Measurements from ENCODE around the gene GXYLT1.

GXYLT1 gene

DNA sequence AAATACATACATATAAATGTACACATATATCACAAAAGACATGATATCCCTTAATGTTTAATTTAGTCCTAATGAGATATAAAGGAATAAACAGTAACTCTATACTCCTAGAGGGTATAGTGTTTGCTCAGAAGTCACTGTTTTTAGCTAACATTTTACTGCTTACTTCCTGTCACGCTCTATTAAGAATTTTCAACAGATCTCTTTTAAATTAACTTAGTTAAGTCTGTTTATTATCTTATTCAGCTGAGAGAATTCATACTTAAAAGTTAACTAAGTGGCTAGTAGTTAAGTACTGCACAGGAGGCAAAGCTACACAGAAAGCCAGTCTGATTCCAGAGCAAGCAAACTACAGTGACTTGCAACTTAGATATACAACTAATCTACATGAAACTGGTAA, 39.9 kb downstream of the GXYLT1 start:
- Histone ChIP-seq H3K9ac (ENCODE audit: low read length in 5 of 5) (no peak overlapping the region), H3K9me3 (ENCODE audit: control insufficient read depth in 5 of 5, low read length in 5 of 5) (no peaks in the 10 kb centered on the region), H3K4me1 (ENCODE audit: control insufficient read depth in 5 of 5, insufficient read depth in 5 of 5, low read length in 5 of 5) (no peaks in the 10 kb centered on the region), H3K27me3 (ENCODE audit: control insufficient read depth in 5 of 5, insufficient read depth in 4 of 5, low read length in 5 of 5) (no peaks in the 10 kb centered on the region), H3K27ac (ENCODE audit: low read depth, low read length) (no peak overlapping the region), H3K36me3 (ENCODE audit: control insufficient read depth in 5 of 5, insufficient read depth in 5 of 5, low read length in 5 of 5) (peaks cover 0 to 14% (median 3%) of the 10 kb centered on the region in 5 donors), H3K4me3 (ENCODE audit: low read depth in 1 of 5, low read length in 5 of 5) (no peak overlapping the region)

GRCh38 chr12:42104087-42104486, 40.6 kb downstream of the GXYLT1 start:
- H3K9me3 ChIP-seq (ENCODE audit: control insufficient read depth in 5 of 5, low read length in 5 of 5) = no peaks in the 10 kb centered on the region
- no peaks in the 10 kb centered on the region for H3K27me3 ChIP-seq (ENCODE audit: control insufficient read depth in 5 of 5, insufficient read depth in 4 of 5, low read length in 5 of 5)
- H3K4me3 ChIP-seq (ENCODE audit: low read depth in 1 of 5, low read length in 5 of 5) = no peak overlapping the region
- no peak overlapping the region for H3K27ac ChIP-seq (ENCODE audit: low read depth, low read length)
- peaks cover 0 to 14% (median 3%) of the 10 kb centered on the region in 5 donors for H3K36me3 ChIP-seq (ENCODE audit: control insufficient read depth in 5 of 5, insufficient read depth in 5 of 5, low read length in 5 of 5)
- H3K9ac ChIP-seq (ENCODE audit: low read length in 5 of 5) = no peak overlapping the region
- no peaks in the 10 kb centered on the region for H3K4me1 ChIP-seq (ENCODE audit: control insufficient read depth in 5 of 5, insufficient read depth in 5 of 5, low read length in 5 of 5)

GRCh38 chr12:42103155-42103554, 41.5 kb downstream of the GXYLT1 start:
- H3K9ac ChIP-seq (ENCODE audit: low read length in 5 of 5) = no peak overlapping the region
- H3K27me3 ChIP-seq (ENCODE audit: control insufficient read depth in 5 of 5, insufficient read depth in 4 of 5, low read length in 5 of 5) = no peaks in the 10 kb centered on the region
- H3K4me1 ChIP-seq (ENCODE audit: control insufficient read depth in 5 of 5, insufficient read depth in 5 of 5, low read length in 5 of 5) = no peaks in the 10 kb centered on the region
- no peak overlapping the region for H3K27ac ChIP-seq (ENCODE audit: low read depth, low read length)
- H3K9me3 ChIP-seq (ENCODE audit: control insufficient read depth in 5 of 5, low read length in 5 of 5) = no peaks in the 10 kb centered on the region
- H3K4me3 ChIP-seq (ENCODE audit: low read depth in 1 of 5, low read length in 5 of 5) = no peak overlapping the region
- H3K36me3 ChIP-seq (ENCODE audit: control insufficient read depth in 5 of 5, insufficient read depth in 5 of 5, low read length in 5 of 5) = peaks cover 0 to 12% (median 0%) of the 10 kb centered on the region in 5 donors

DNA sequence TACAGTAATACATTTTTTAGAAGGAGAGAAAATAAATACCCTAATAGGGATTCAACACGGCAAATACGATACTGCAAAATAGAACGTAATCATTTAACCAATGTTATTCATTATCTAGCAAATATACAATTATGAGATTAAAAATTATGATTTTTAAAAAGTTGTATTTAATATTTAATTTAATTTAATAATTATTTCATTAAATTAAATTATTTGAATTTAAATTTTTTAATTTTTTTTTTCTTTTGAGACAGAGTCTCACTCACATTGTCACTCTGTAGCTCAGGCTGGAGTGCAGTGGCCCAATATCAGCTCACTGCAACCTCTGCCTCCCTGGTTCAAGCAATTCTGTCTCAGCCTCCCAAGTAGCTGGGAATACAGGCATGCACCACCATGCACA, 42.0 kb downstream of the GXYLT1 start:
- H3K36me3 ChIP-seq (ENCODE audit: control insufficient read depth in 5 of 5, insufficient read depth in 5 of 5, low read length in 5 of 5) = peaks cover 0 to 10% (median 0%) of the 10 kb centered on the region in 5 donors
- H3K4me3 ChIP-seq (ENCODE audit: low read depth in 1 of 5, low read length in 5 of 5) = no peak overlapping the region
- H3K9ac ChIP-seq (ENCODE audit: low read length in 5 of 5) = no peak overlapping the region
- H3K27ac ChIP-seq (ENCODE audit: low read depth, low read length) = no peak overlapping the region
- H3K27me3 ChIP-seq (ENCODE audit: control insufficient read depth in 5 of 5, insufficient read depth in 4 of 5, low read length in 5 of 5) = no peaks in the 10 kb centered on the region
- no peaks in the 10 kb centered on the region for H3K4me1 ChIP-seq (ENCODE audit: control insufficient read depth in 5 of 5, insufficient read depth in 5 of 5, low read length in 5 of 5)
- no peaks in the 10 kb centered on the region for H3K9me3 ChIP-seq (ENCODE audit: control insufficient read depth in 5 of 5, low read length in 5 of 5)

DNA sequence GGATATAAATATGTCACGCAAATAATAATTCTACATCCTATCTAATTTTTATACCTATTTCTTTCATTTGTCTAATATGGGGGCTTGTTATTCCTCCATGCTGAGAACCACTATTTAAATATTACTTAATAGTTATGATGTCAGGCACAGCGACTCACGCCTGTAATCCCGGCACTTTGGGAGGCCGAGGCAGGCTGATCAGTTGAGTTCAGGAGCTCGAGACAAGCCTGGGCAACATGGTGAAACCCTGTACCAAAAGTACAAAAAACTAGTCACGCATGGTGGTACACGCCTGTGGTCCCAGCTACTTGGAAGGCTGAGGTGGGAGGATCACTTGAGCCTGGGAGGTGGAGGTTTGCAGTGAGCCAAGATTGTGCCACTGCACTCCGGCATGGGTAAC, 45.2 kb downstream of the GXYLT1 start:
- Histone ChIP-seq H3K9me3 (ENCODE audit: control insufficient read depth in 5 of 5, low read length in 5 of 5) (no peaks in the 10 kb centered on the region), H3K36me3 (ENCODE audit: control insufficient read depth in 5 of 5, insufficient read depth in 5 of 5, low read length in 5 of 5) (peaks cover 0 to 15% (median 6%) of the 10 kb centered on the region in 5 donors), H3K27me3 (ENCODE audit: control insufficient read depth in 5 of 5, insufficient read depth in 4 of 5, low read length in 5 of 5) (no peaks in the 10 kb centered on the region), H3K27ac (ENCODE audit: low read depth, low read length) (no peak overlapping the region), H3K4me3 (ENCODE audit: low read depth in 1 of 5, low read length in 5 of 5) (no peak overlapping the region), H3K4me1 (ENCODE audit: control insufficient read depth in 5 of 5, insufficient read depth in 5 of 5, low read length in 5 of 5) (no peaks in the 10 kb centered on the region), H3K9ac (ENCODE audit: low read length in 5 of 5) (no peak overlapping the region)

DNA sequence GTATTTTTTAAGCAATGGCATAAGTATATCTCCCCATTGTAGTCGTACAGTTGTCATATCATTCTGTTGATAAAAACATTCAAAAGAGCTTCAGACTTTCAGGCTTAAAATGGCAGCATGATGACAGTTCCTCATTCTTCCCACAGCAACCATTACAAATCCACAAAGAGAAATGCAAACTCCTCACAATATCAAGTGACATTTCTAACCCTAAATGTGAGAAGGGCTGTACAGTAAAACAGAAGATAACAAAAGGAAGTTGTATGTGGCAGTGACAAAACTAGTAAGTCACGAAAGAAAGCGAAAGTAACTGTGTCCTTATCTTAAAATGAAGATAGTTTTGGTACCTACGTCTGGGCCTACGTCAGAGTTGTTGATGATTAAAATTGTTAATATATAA, 46.7 kb downstream of the GXYLT1 start:
- Histone ChIP-seq H3K4me3 (ENCODE audit: low read depth in 1 of 5, low read length in 5 of 5) (peak overlapping the region in 3 of 5 donors; percentile 0 to 42 (median 0)), H3K27ac (ENCODE audit: low read depth, low read length) (no peak overlapping the region), H3K36me3 (ENCODE audit: control insufficient read depth in 5 of 5, insufficient read depth in 5 of 5, low read length in 5 of 5) (peaks cover 0 to 15% (median 6%) of the 10 kb centered on the region in 5 donors), H3K4me1 (ENCODE audit: control insufficient read depth in 5 of 5, insufficient read depth in 5 of 5, low read length in 5 of 5) (no peaks in the 10 kb centered on the region), H3K27me3 (ENCODE audit: control insufficient read depth in 5 of 5, insufficient read depth in 4 of 5, low read length in 5 of 5) (no peaks in the 10 kb centered on the region), H3K9me3 (ENCODE audit: control insufficient read depth in 5 of 5, low read length in 5 of 5) (no peaks in the 10 kb centered on the region), H3K9ac (ENCODE audit: low read length in 5 of 5) (no peak overlapping the region)

- no peak overlapping the region for H3K27ac ChIP-seq (ENCODE audit: low read depth, low read length)
- H3K27me3 ChIP-seq (ENCODE audit: control insufficient read depth in 5 of 5, insufficient read depth in 4 of 5, low read length in 5 of 5) = no peaks in the 10 kb centered on the region
- no peaks in the 10 kb centered on the region for H3K9me3 ChIP-seq (ENCODE audit: control insufficient read depth in 5 of 5, low read length in 5 of 5)
- H3K4me3 ChIP-seq (ENCODE audit: low read depth in 1 of 5, low read length in 5 of 5) = no peak overlapping the region
- no peaks in the 10 kb centered on the region for H3K4me1 ChIP-seq (ENCODE audit: control insufficient read depth in 5 of 5, insufficient read depth in 5 of 5, low read length in 5 of 5)
- no peak overlapping the region for H3K9ac ChIP-seq (ENCODE audit: low read length in 5 of 5)
- peaks cover 0 to 18% (median 6%) of the 10 kb centered on the region in 5 donors for H3K36me3 ChIP-seq (ENCODE audit: control insufficient read depth in 5 of 5, insufficient read depth in 5 of 5, low read length in 5 of 5)
Observed at GRCh38 chr12:42094277-42094676, 50.4 kb downstream of the GXYLT1 start.

DNA sequence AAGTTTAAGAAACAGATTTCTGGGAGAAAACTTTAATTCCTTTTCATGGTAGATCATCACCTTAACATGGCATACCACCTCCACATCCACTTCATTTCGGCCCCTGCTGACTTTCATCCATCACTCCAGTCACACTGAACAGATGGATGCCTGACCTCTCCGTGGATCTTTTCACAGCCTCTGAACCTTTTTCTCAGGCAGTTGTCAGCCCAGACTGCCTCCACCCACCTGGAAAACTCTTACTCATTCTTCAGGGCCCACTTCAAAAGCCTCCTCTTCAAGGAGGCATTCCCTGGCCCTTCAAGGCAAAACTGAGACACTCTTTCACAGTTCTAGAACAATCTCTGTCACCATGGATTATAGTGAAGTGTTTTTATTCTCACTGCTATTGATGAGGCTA, 52.9 kb downstream of the GXYLT1 start:
- Histone ChIP-seq H3K36me3 (ENCODE audit: control insufficient read depth in 5 of 5, insufficient read depth in 5 of 5, low read length in 5 of 5) (peaks cover 2 to 16% (median 6%) of the 10 kb centered on the region in 5 donors), H3K9me3 (ENCODE audit: control insufficient read depth in 5 of 5, low read length in 5 of 5) (no peaks in the 10 kb centered on the region), H3K4me3 (ENCODE audit: low read depth in 1 of 5, low read length in 5 of 5) (no peak overlapping the region), H3K27ac (ENCODE audit: low read depth, low read length) (no peak overlapping the region), H3K4me1 (ENCODE audit: control insufficient read depth in 5 of 5, insufficient read depth in 5 of 5, low read length in 5 of 5) (no peaks in the 10 kb centered on the region), H3K27me3 (ENCODE audit: control insufficient read depth in 5 of 5, insufficient read depth in 4 of 5, low read length in 5 of 5) (no peaks in the 10 kb centered on the region), H3K9ac (ENCODE audit: low read length in 5 of 5) (no peak overlapping the region)

- Histone ChIP-seq H3K4me3 (ENCODE audit: low read depth in 1 of 5, low read length in 5 of 5) (no peak overlapping the region), H3K9ac (ENCODE audit: low read length in 5 of 5) (no peak overlapping the region), H3K4me1 (ENCODE audit: control insufficient read depth in 5 of 5, insufficient read depth in 5 of 5, low read length in 5 of 5) (no peaks in the 10 kb centered on the region), H3K27ac (ENCODE audit: low read depth, low read length) (no peak overlapping the region), H3K36me3 (ENCODE audit: control insufficient read depth in 5 of 5, insufficient read depth in 5 of 5, low read length in 5 of 5) (peaks cover under 1 to 10% (median 3%) of the 10 kb centered on the region in 5 donors), H3K9me3 (ENCODE audit: control insufficient read depth in 5 of 5, low read length in 5 of 5) (no peaks in the 10 kb centered on the region), H3K27me3 (ENCODE audit: control insufficient read depth in 5 of 5, insufficient read depth in 4 of 5, low read length in 5 of 5) (no peaks in the 10 kb centered on the region)
Observed at GRCh38 chr12:42090899-42091298, 53.8 kb downstream of the GXYLT1 start.

- no peaks in the 10 kb centered on the region for H3K9me3 ChIP-seq (ENCODE audit: control insufficient read depth in 5 of 5, low read length in 5 of 5)
- H3K27ac ChIP-seq (ENCODE audit: low read depth, low read length) = no peak overlapping the region
- H3K36me3 ChIP-seq (ENCODE audit: control insufficient read depth in 5 of 5, insufficient read depth in 5 of 5, low read length in 5 of 5) = peaks cover 0 to 10% (median 8%) of the 10 kb centered on the region in 5 donors
- no peaks in the 10 kb centered on the region for H3K4me1 ChIP-seq (ENCODE audit: control insufficient read depth in 5 of 5, insufficient read depth in 5 of 5, low read length in 5 of 5)
- no peak overlapping the region for H3K4me3 ChIP-seq (ENCODE audit: low read depth in 1 of 5, low read length in 5 of 5)
- H3K27me3 ChIP-seq (ENCODE audit: control insufficient read depth in 5 of 5, insufficient read depth in 4 of 5, low read length in 5 of 5) = no peaks in the 10 kb centered on the region
- no peak overlapping the region for H3K9ac ChIP-seq (ENCODE audit: low read length in 5 of 5)
Observed at GRCh38 chr12:42086031-42086430, 58.6 kb downstream of the GXYLT1 start.

- Histone ChIP-seq H3K4me3 (ENCODE audit: low read depth in 1 of 5, low read length in 5 of 5) (no peak overlapping the region), H3K9ac (ENCODE audit: low read length in 5 of 5) (no peak overlapping the region), H3K27ac (ENCODE audit: low read depth, low read length) (no peak overlapping the region), H3K36me3 (ENCODE audit: control insufficient read depth in 5 of 5, insufficient read depth in 5 of 5, low read length in 5 of 5) (peaks cover 0 to 10% (median 8%) of the 10 kb centered on the region in 5 donors), H3K27me3 (ENCODE audit: control insufficient read depth in 5 of 5, insufficient read depth in 4 of 5, low read length in 5 of 5) (no peaks in the 10 kb centered on the region), H3K9me3 (ENCODE audit: control insufficient read depth in 5 of 5, low read length in 5 of 5) (no peaks in the 10 kb centered on the region), H3K4me1 (ENCODE audit: control insufficient read depth in 5 of 5, insufficient read depth in 5 of 5, low read length in 5 of 5) (no peaks in the 10 kb centered on the region)
Observed at GRCh38 chr12:42085594-42085993, 59.1 kb downstream of the GXYLT1 start.

All from subcutaneous abdominal adipose tissue (tissue), 5 donors.